ENCODE results near the gene PCAT6.

The PCAT6 gene

DNA sequence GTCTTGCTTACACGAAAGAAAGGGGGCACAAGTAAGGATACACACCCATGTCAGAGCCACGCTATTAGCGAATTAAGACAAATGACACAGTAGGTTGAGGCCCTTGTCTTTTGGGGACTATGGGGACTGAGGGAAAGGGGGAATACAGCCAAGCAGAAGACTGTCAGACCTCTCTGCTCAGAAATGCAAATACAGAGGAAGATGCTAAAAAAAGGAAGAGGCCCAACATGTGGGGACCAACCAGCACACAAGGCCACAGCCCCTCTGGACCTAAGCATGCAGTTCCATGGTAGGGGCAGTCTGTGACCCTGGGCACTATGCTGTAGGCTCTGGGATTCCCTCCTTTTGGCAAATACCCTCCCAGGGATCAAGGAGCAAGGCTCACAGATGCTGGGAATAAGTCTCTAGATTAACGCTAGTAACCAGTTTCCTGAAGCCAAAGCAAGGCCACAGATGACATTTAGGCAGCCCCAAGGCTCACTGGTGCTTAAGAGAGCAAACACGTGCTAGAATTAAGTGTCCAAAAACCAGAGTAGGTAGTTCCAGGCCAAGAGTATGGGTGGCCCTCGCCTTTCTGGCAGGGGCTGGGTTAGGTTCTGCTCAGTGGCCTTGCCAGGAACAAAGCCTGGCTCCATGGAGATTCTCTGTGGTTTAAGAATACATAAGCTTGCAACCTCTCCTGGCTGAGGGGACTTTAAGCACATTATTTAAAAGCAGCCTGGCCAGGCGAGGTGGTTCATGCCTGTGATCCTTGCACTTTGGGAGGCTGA lies 40.0 kb downstream of the PCAT6 start:
- H3K9ac ChIP-seq (ENCODE audit: low read depth, low read length), result no peak overlapping the region
- H3K36me3 ChIP-seq (ENCODE audit: insufficient read depth, low read length), result no peaks in the 10 kb centered on the region; the same call in 1 of the 2 replicates
- no peaks in the 10 kb centered on the region for H3K9me3 ChIP-seq (ENCODE audit: control insufficient read depth, insufficient read depth, low read length)
- H3K4me1 ChIP-seq (ENCODE audit: insufficient read depth, low read length), result no peaks in the 10 kb centered on the region

GRCh38 chr1:202852163-202852904 lies 41.6 kb downstream of the PCAT6 start:
- H3K36me3 ChIP-seq (ENCODE audit: insufficient read depth, low read length), result peaks cover 6% of the 10 kb centered on the region; the same call in 1 of the 2 replicates
- no peak overlapping the region for H3K9ac ChIP-seq (ENCODE audit: low read depth, low read length)
- no peaks in the 10 kb centered on the region for H3K9me3 ChIP-seq (ENCODE audit: control insufficient read depth, insufficient read depth, low read length)
- H3K4me1 ChIP-seq (ENCODE audit: insufficient read depth, low read length), result no peaks in the 10 kb centered on the region

- H3K4me1 ChIP-seq (ENCODE audit: insufficient read depth, low read length), result no peaks in the 10 kb centered on the region
- H3K9ac ChIP-seq (ENCODE audit: low read depth, low read length), result no peak overlapping the region
- peaks cover 10% of the 10 kb centered on the region; the same call in 1 of the 2 replicates for H3K36me3 ChIP-seq (ENCODE audit: insufficient read depth, low read length)
- no peaks in the 10 kb centered on the region for H3K9me3 ChIP-seq (ENCODE audit: control insufficient read depth, insufficient read depth, low read length)
These were observed 44.0 kb downstream of the PCAT6 start for GRCh38 chr1:202854787-202855186.

GRCh38 chr1:202856014-202856413 lies 45.3 kb downstream of the PCAT6 start:
- peaks cover 10% of the 10 kb centered on the region; the same call in 1 of the 2 replicates for H3K36me3 ChIP-seq (ENCODE audit: insufficient read depth, low read length)
- no peak overlapping the region for H3K9ac ChIP-seq (ENCODE audit: low read depth, low read length)
- no peaks in the 10 kb centered on the region for H3K9me3 ChIP-seq (ENCODE audit: control insufficient read depth, insufficient read depth, low read length)
- H3K4me1 ChIP-seq (ENCODE audit: insufficient read depth, low read length), result no peaks in the 10 kb centered on the region

DNA sequence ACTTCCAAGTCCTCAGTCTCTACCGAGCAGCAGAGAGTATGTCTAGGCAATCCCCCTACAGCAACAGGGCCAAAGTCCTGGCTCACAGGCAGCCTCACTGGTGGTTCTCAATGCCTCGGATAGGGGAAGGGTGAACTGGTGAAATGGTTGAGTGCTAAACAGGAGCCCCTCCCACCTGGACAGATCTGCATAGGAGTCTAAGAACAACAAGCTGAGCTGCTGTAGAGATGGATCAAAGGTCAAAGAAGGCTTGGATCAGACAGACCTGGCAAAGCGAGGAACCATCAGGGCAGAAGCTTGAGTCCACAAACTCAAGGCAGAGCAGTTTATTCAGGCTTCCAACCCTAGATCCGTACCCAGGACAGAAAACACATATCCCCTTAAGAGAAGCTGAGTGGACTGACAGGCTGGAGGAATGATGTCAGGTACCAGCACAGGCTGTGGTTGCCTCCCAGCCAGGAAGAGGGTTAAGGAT lies 46.4 kb downstream of the PCAT6 start:
- Histone ChIP-seq H3K4me1 (ENCODE audit: insufficient read depth, low read length) (no peaks in the 10 kb centered on the region), H3K9me3 (ENCODE audit: control insufficient read depth, insufficient read depth, low read length) (no peaks in the 10 kb centered on the region), H3K36me3 (ENCODE audit: insufficient read depth, low read length) (peaks cover 10% of the 10 kb centered on the region; the same call in 1 of the 2 replicates), H3K9ac (ENCODE audit: low read depth, low read length) (no peak overlapping the region)

- Histone ChIP-seq H3K9me3 (ENCODE audit: control insufficient read depth, insufficient read depth, low read length) (no peaks in the 10 kb centered on the region), H3K36me3 (ENCODE audit: insufficient read depth, low read length) (peaks cover 10% of the 10 kb centered on the region; the same call in 1 of the 2 replicates), H3K9ac (ENCODE audit: low read depth, low read length) (no peak overlapping the region), H3K4me1 (ENCODE audit: insufficient read depth, low read length) (no peaks in the 10 kb centered on the region)
These were observed 47.6 kb downstream of the PCAT6 start for GRCh38 chr1:202858331-202858730.

GRCh38 chr1:202858789-202859414 lies 48.1 kb downstream of the PCAT6 start:
- Histone ChIP-seq H3K9ac (ENCODE audit: low read depth, low read length) (no peak overlapping the region), H3K36me3 (ENCODE audit: insufficient read depth, low read length) (peaks cover 10% of the 10 kb centered on the region; the same call in 1 of the 2 replicates)

DNA sequence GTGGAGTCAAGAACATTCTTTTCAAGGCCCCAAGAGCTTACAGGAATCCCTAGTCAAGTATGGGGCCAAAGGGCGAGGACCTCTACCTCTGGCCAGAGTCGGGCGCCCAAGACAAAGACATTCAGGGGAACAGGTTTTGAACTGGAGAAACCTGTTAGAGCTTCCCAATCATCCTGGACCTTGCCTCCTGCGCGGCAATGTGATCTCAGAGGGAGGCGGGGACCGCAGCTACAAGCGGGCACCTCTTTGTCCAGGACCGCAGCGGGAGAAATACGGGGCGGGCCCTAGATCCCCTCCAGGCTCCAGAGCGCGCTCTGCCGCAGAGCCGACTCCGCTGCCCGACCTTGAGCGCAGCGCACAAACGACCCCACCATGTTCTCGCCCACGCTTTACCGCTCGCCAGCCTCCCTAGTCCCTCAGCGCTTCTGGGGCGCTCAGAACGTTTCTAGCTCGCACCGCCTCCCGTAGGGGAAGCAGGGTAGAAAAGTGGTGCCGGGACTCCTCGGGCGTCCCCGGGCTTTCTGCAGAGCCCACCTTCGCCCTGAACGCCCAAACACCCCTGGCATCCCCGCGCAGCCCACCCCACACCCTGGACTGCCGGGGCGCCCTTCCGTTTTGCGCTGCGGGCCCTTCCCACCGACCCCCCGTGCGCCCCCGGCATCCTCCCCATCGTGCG lies 50.1 kb downstream of the PCAT6 start:
- peak overlapping the region; percentile 94 for H3K9ac ChIP-seq (ENCODE audit: low read depth, low read length)
- no peaks in the 10 kb centered on the region for H3K4me1 ChIP-seq (ENCODE audit: insufficient read depth, low read length)
- peaks cover 10% of the 10 kb centered on the region; the same call in 1 of the 2 replicates for H3K36me3 ChIP-seq (ENCODE audit: insufficient read depth, low read length)
- H3K9me3 ChIP-seq (ENCODE audit: control insufficient read depth, insufficient read depth, low read length), result no peaks in the 10 kb centered on the region

More at GRCh38 chr1:202858789-202859414, 48.1 kb downstream of the PCAT6 start:
- Histone ChIP-seq H3K9me3 (ENCODE audit: control insufficient read depth, insufficient read depth, low read length) (no peaks in the 10 kb centered on the region), H3K4me1 (ENCODE audit: insufficient read depth, low read length) (no peaks in the 10 kb centered on the region)

Measured in ES-I3 (cell line).